ENCODE results near the gene EMC10.
"Not testable (repeated sequence)": the region's sequence is repeated elsewhere in the genome, so short reads cannot be mapped to it uniquely, and the experiment has no call there.

Gene EMC10

GRCh38 chr19:50516456-50516855, 40.1 kb downstream of the EMC10 start:
- Histone ChIP-seq H3K36me3 (ENCODE audit: insufficient read depth, low read length) (peaks cover 16% of the 10 kb centered on the region; the same call in 1 of the 2 replicates), H3K9me3 (ENCODE audit: low read depth, low read length) (no peaks in the 10 kb centered on the region), H3K27ac (no peak overlapping the region), H3K9ac (ENCODE audit: insufficient read length) (no peak overlapping the region), H3K4me3 (no peak overlapping the region)
- DNase-seq (ENCODE audit: low read depth, low spot score) = no peak
- TF ChIP-seq POLR2AphosphoS5 (IDR thresholded peaks at IDR 0.05; ENCODE audit: borderline replicate concordance, low read depth, low read length) (no peak), FOXP2 (optimal IDR thresholded peaks at IDR 0.05; ENCODE audit: control extremely low read depth, extremely low read length, insufficient read depth) (no peak), EZH2 (IDR thresholded peaks at IDR 0.05) (no peak)

- Histone ChIP-seq H3K36me3 (ENCODE audit: insufficient read depth, low read length) (peaks cover 16% of the 10 kb centered on the region; the same call in 1 of the 2 replicates), H3K27ac (no peak overlapping the region), H3K4me3 (no peak overlapping the region), H3K9ac (ENCODE audit: insufficient read length) (no peak overlapping the region), H3K9me3 (ENCODE audit: low read depth, low read length) (no peaks in the 10 kb centered on the region)
- TF ChIP-seq POLR2AphosphoS5 (IDR thresholded peaks at IDR 0.05; ENCODE audit: borderline replicate concordance, low read depth, low read length) (no peak), FOXP2 (optimal IDR thresholded peaks at IDR 0.05; ENCODE audit: control extremely low read depth, extremely low read length, insufficient read depth) (no peak), EZH2 (IDR thresholded peaks at IDR 0.05) (no peak)
- no peak for DNase-seq (ENCODE audit: low read depth, low spot score)
These were observed 40.8 kb downstream of the EMC10 start for GRCh38 chr19:50516964-50517703.

- Histone ChIP-seq H3K27ac (no peak overlapping the region), H3K4me3 (no peak overlapping the region), H3K36me3 (ENCODE audit: insufficient read depth, low read length) (peaks cover 16% of the 10 kb centered on the region; the same call in 1 of the 2 replicates), H3K9ac (ENCODE audit: insufficient read length) (no peak overlapping the region), H3K9me3 (ENCODE audit: low read depth, low read length) (no peaks in the 10 kb centered on the region)
- DNase-seq (ENCODE audit: low read depth, low spot score) = no peak
- TF ChIP-seq POLR2AphosphoS5 (IDR thresholded peaks at IDR 0.05; ENCODE audit: borderline replicate concordance, low read depth, low read length) (no peak), FOXP2 (optimal IDR thresholded peaks at IDR 0.05; ENCODE audit: control extremely low read depth, extremely low read length, insufficient read depth) (no peak), EZH2 (IDR thresholded peaks at IDR 0.05) (no peak)
These were observed 41.4 kb downstream of the EMC10 start for GRCh38 chr19:50517704-50518075.

- DNase-seq (ENCODE audit: low read depth, low spot score) = no peak
- no peak overlapping the region for H3K27ac ChIP-seq
- TF ChIP-seq EZH2 (IDR thresholded peaks at IDR 0.05) = no peak
- TF ChIP-seq POLR2AphosphoS5 (IDR thresholded peaks at IDR 0.05; ENCODE audit: borderline replicate concordance, low read depth, low read length) = no peak
- TF ChIP-seq FOXP2 (optimal IDR thresholded peaks at IDR 0.05; ENCODE audit: control extremely low read depth, extremely low read length, insufficient read depth) = no peak
- H3K9me3 ChIP-seq (ENCODE audit: low read depth, low read length) = no peaks in the 10 kb centered on the region
- no peak overlapping the region for H3K9ac ChIP-seq (ENCODE audit: insufficient read length)
- H3K36me3 ChIP-seq (ENCODE audit: insufficient read depth, low read length) = peaks cover 16% of the 10 kb centered on the region; the same call in 1 of the 2 replicates
- H3K4me3 ChIP-seq = no peak overlapping the region
These were observed 42.0 kb downstream of the EMC10 start for GRCh38 chr19:50518091-50519005.

GRCh38 chr19:50519006-50519575, 42.8 kb downstream of the EMC10 start:
- H3K27ac ChIP-seq = no peak overlapping the region
- no peaks in the 10 kb centered on the region for H3K9me3 ChIP-seq (ENCODE audit: low read depth, low read length)
- no peak overlapping the region for H3K9ac ChIP-seq (ENCODE audit: insufficient read length)
- DNase-seq (ENCODE audit: low read depth, low spot score) = no peak
- peaks cover 16% of the 10 kb centered on the region; the same call in 1 of the 2 replicates for H3K36me3 ChIP-seq (ENCODE audit: insufficient read depth, low read length)
- H3K4me3 ChIP-seq = no peak overlapping the region
- TF ChIP-seq EZH2 (IDR thresholded peaks at IDR 0.05) = no peak
- TF ChIP-seq POLR2AphosphoS5 (IDR thresholded peaks at IDR 0.05; ENCODE audit: borderline replicate concordance, low read depth, low read length) = no peak
- no peak for TF ChIP-seq FOXP2 (optimal IDR thresholded peaks at IDR 0.05; ENCODE audit: control extremely low read depth, extremely low read length, insufficient read depth)

- H3K27ac ChIP-seq = no peak overlapping the region
- TF ChIP-seq FOXP2 (optimal IDR thresholded peaks at IDR 0.05; ENCODE audit: control extremely low read depth, extremely low read length, insufficient read depth) (no peak), EZH2 (IDR thresholded peaks at IDR 0.05) (no peak), POLR2AphosphoS5 (IDR thresholded peaks at IDR 0.05; ENCODE audit: borderline replicate concordance, low read depth, low read length) (no peak)
- DNase-seq (ENCODE audit: low read depth, low spot score) = no peak
These were observed 44.6 kb downstream of the EMC10 start for GRCh38 chr19:50520822-50521465.

GRCh38 chr19:50522881-50523280, 46.6 kb downstream of the EMC10 start:
- H3K27ac ChIP-seq = no peak overlapping the region
- H3K9ac ChIP-seq (ENCODE audit: insufficient read length) = no peak overlapping the region
- TF ChIP-seq POLR2AphosphoS5 (IDR thresholded peaks at IDR 0.05; ENCODE audit: borderline replicate concordance, low read depth, low read length) (no peak), EZH2 (IDR thresholded peaks at IDR 0.05) (no peak), FOXP2 (optimal IDR thresholded peaks at IDR 0.05; ENCODE audit: control extremely low read depth, extremely low read length, insufficient read depth) (no peak)
- no peak overlapping the region for H3K4me3 ChIP-seq
- H3K36me3 ChIP-seq (ENCODE audit: insufficient read depth, low read length) = peaks cover 13% of the 10 kb centered on the region; the same call in 1 of the 2 replicates
- no peaks in the 10 kb centered on the region for H3K9me3 ChIP-seq (ENCODE audit: low read depth, low read length)
- no peak for DNase-seq (ENCODE audit: low read depth, low spot score)

More at GRCh38 chr19:50520822-50521465, 44.6 kb downstream of the EMC10 start:
- no peak overlapping the region for H3K9ac ChIP-seq (ENCODE audit: insufficient read length)
- H3K4me3 ChIP-seq = no peak overlapping the region
- no peaks in the 10 kb centered on the region for H3K9me3 ChIP-seq (ENCODE audit: low read depth, low read length)
- peaks cover 16% of the 10 kb centered on the region; the same call in 1 of the 2 replicates for H3K36me3 ChIP-seq (ENCODE audit: insufficient read depth, low read length)

GRCh38 chr19:50528052-50528451, 51.7 kb downstream of the EMC10 start:
- not testable (repeated sequence) for H3K27ac ChIP-seq; H3K4me3 ChIP-seq; H3K9ac ChIP-seq (ENCODE audit: insufficient read length); DNase-seq (ENCODE audit: low read depth, low spot score); H3K36me3 ChIP-seq (ENCODE audit: insufficient read depth, low read length); H3K9me3 ChIP-seq (ENCODE audit: low read depth, low read length)
